Caco-2 (cell line): ENCODE results near the gene CKAP2. TPM values are rescaled to one million over a fixed set of nuclear protein-coding genes. Genes with fewer than 3 reads are reported as not detected.

Experiments
- BruUV-seq: library from RNA; stranded (reverse); fragments of 400-500 nt; replicated peaks from 2 replicates; lab custom pipeline; 2021; lab: Mats Ljungman, UMichigan
- CTCF ChIA-PET: fragments of 300-600 bp; sonication (Branson Sonifier 250); formaldehyde crosslinking; loops from one replicate; lab custom pipeline; 2022; ENCODE audit warnings: antibody characterized with exemption; lab: Charles Lee
- POLR2A ChIA-PET: fragments of 300-600 bp; sonication (Branson Sonifier 250); formaldehyde crosslinking; loops from one replicate; lab custom pipeline; 2022; ENCODE audit warnings: antibody characterized with exemption; lab: Charles Lee
- DNase-seq, 2 experiments: peaks; one replicate each; pipeline versions ENCODE4 v3.0.0 to v3.0.0-alpha.2; 2020 to 2022
- H3K27me3 ChIP-seq: replicated peaks from 2 replicates; pipeline ENCODE4 v1.6.0; 2011; ENCODE audit warnings: low read length; ENCODE audit not compliant: control insufficient read depth, insufficient read depth
- H3K36me3 ChIP-seq: 2 replicates; pipeline ENCODE4 v1.5.1; 2011; ENCODE audit warnings: low read length; ENCODE audit not compliant: control insufficient read depth, insufficient read depth
- H3K4me1 ChIP-seq: fragments of 250-450 bp; sonication (Bioruptor Pico); 2 replicates; pipeline ENCODE4 v1.5.1; 2020; ENCODE audit warnings: mild to moderate bottlenecking
- H3K4me3 ChIP-seq: 2 replicates; pipeline ENCODE4 v1.5.1; 2011; ENCODE audit warnings: low read depth, mild to moderate bottlenecking, control low read depth, low read length
- H3K9me3 ChIP-seq: fragments of 250-450 bp; sonication (Bioruptor Pico); 2 replicates; pipeline ENCODE4 v1.5.1; 2020; ENCODE audit warnings: mild to moderate bottlenecking, moderate library complexity
- H3K27ac Mint-ChIP-seq: one replicate; pipeline ENCODE4 v1.8.0; 2022; ENCODE audit warnings: mixed read lengths; ENCODE audit not compliant: unreplicated experiment
- H3K27me3 Mint-ChIP-seq: one replicate; pipeline ENCODE4 v1.8.0; 2022; ENCODE audit warnings: mixed read lengths; ENCODE audit not compliant: insufficient read depth, unreplicated experiment
- H3K36me3 Mint-ChIP-seq: one replicate; pipeline ENCODE4 v1.8.0; 2022; ENCODE audit warnings: mild to moderate bottlenecking, mixed read lengths; ENCODE audit not compliant: insufficient read depth, unreplicated experiment
- H3K4me1 Mint-ChIP-seq: one replicate; pipeline ENCODE4 v1.8.0; 2022; ENCODE audit warnings: low read depth, mixed read lengths; ENCODE audit not compliant: unreplicated experiment
- H3K4me3 Mint-ChIP-seq: one replicate; pipeline ENCODE4 v1.8.0; 2022; ENCODE audit warnings: mild to moderate bottlenecking, moderate library complexity, mixed read lengths; ENCODE audit not compliant: unreplicated experiment
- H3K9me3 Mint-ChIP-seq: one replicate; pipeline ENCODE4 v1.8.0; 2022; ENCODE audit warnings: mixed read lengths; ENCODE audit not compliant: unreplicated experiment
- CTCF ChIP-seq, 2 experiments: fragments of 200-600 bp in 1 of 2; IDR thresholded peaks; 1 replicate in 1 of 2; 2 replicates in 1 of 2; pipeline versions ENCODE4 v1.5.1 to v1.8.0; 2011 to 2022; ENCODE audit warnings: antibody characterized with exemption in 1 of 2, control low read depth in 1 of 2, inconsistent platforms in 1 of 2, low read depth in 1 of 2, low read length in 1 of 2, mild to moderate bottlenecking in 1 of 2, moderate library complexity in 1 of 2; ENCODE audit not compliant: insufficient read depth in 1 of 2, severe bottlenecking in 1 of 2, unreplicated experiment in 1 of 2
- intact Hi-C: fragments of 100-400 bp; cut with micrococcal nuclease; formaldehyde crosslinking; loops from one replicate; pipeline ENCODE4 v1.10.0; 2022; ENCODE audit not compliant: unreplicated experiment
- total RNA-seq: library from RNA; stranded (reverse); gene quantifications from 2 replicates; pipeline ENCODE4 v1.2.3, GENCODE V29; 2022

CKAP2 gene
- total RNA-seq, 1 experiment from 2014 or later = 68.9 TPM

GRCh38 chr13:52450012-52450792 lies 5.1 kb upstream of the CKAP2 start, which contains the start of gene VPS36:
Gene VPS36 (minus strand): TSS chr13:52450634. CDS start chr13:52450594, 40 bp downstream.
- no peaks in the 10 kb centered on the region for H3K27me3 Mint-ChIP-seq

GRCh38 chr13:52450793-52451116 lies 4.5 kb upstream of the CKAP2 start:
- TF ChIP-seq CTCF (IDR thresholded peaks at IDR 0.05; ENCODE audit: insufficient read depth in 1 of 2, low read depth in 1 of 2, low read length in 1 of 2, severe bottlenecking in 1 of 2, unreplicated experiment in 1 of 2) = no peak
- Mint-ChIP-seq H3K27me3 (no peaks in the 10 kb centered on the region), H3K9me3 (no peaks in the 10 kb centered on the region), H3K27ac (peak overlapping the region; percentile 69), H3K4me1 (peaks cover 18% of the 10 kb centered on the region), H3K4me3 (peak overlapping the region; percentile 83), H3K36me3 (peaks cover 11% of the 10 kb centered on the region)
- H3K9me3 ChIP-seq = no peaks in the 10 kb centered on the region
- BruUV-seq = TSS peak; percentile 23
- no peaks in the 10 kb centered on the region for H3K36me3 ChIP-seq
- ChIA-PET CTCF (interaction anchor here (0.6 to 1.9 kb wide), 26 partner anchors 11 to 1729 kb away, joined by 3 to 23 read pairs (median 3); partner anchors contain the start of gene SUGT1), POLR2A (interaction anchor here (1.1 kb wide), 1 partner anchor 22 kb away, joined by 3 read pairs; no protein-coding TSS in a partner anchor)
- no peaks in the 10 kb centered on the region; the same call in 1 of the 2 replicates for H3K4me1 ChIP-seq
- intact Hi-C loops = loop anchor here (1.0 to 10.0 kb wide), 6 partner anchors 22 to 646 kb away; partner anchors contain the start of gene DHRS12
- H3K4me3 ChIP-seq = no peak overlapping the region
- H3K27me3 ChIP-seq = no peaks in the 10 kb centered on the region
- no peak for DNase-seq

More at GRCh38 chr13:52450012-52450792, 5.1 kb upstream of the CKAP2 start, which contains the start of gene VPS36:
- H3K27me3 ChIP-seq = no peaks in the 10 kb centered on the region
- ChIA-PET CTCF (interaction anchor here (0.6 to 1.9 kb wide), 29 partner anchors 11 to 1729 kb away, joined by 3 to 23 read pairs (median 3); partner anchors contain the start of gene SUGT1), POLR2A (interaction anchor here (0.7 to 1.1 kb wide), 2 partner anchors 22 to 57 kb away, joined by 3 read pairs; no protein-coding TSS in a partner anchor)
- peaks cover 7% of the 10 kb centered on the region for H3K36me3 Mint-ChIP-seq
- no peaks in the 10 kb centered on the region for H3K9me3 ChIP-seq
- H3K27ac Mint-ChIP-seq = peak within 1 kb of the TSS; percentile 69
- intact Hi-C loops = loop anchor here (1.0 to 10.0 kb wide), 5 partner anchors 22 to 645 kb away; partner anchors contain the start of gene DHRS12
- peak within 1 kb of the TSS; percentile 83 for H3K4me3 Mint-ChIP-seq
- H3K9me3 Mint-ChIP-seq = no peaks in the 10 kb centered on the region
- H3K4me1 ChIP-seq = no peaks in the 10 kb centered on the region; the same call in 1 of the 2 replicates
- BruUV-seq = no TSS peak
- H3K4me1 Mint-ChIP-seq = peaks cover 18% of the 10 kb centered on the region
- peak within 1 kb of the TSS; percentile 89 for H3K4me3 ChIP-seq
- H3K36me3 ChIP-seq = no peaks in the 10 kb centered on the region
- DNase-seq = peak; percentile 93 to 98
- peak; percentile 92 to 98 for TF ChIP-seq CTCF (IDR thresholded peaks at IDR 0.05; ENCODE audit: insufficient read depth in 1 of 2, low read depth in 1 of 2, low read length in 1 of 2, severe bottlenecking in 1 of 2, unreplicated experiment in 1 of 2)

- no peaks in the 10 kb centered on the region; the same call in 1 of the 2 replicates for H3K4me1 ChIP-seq
- Mint-ChIP-seq H3K27me3 (no peaks in the 10 kb centered on the region), H3K9me3 (no peaks in the 10 kb centered on the region), H3K36me3 (peaks cover 16% of the 10 kb centered on the region), H3K4me1 (peaks cover 18% of the 10 kb centered on the region), H3K27ac (no peak overlapping the region), H3K4me3 (peak overlapping the region; percentile 83)
- no peak for TF ChIP-seq CTCF (IDR thresholded peaks at IDR 0.05; ENCODE audit: insufficient read depth in 1 of 2, low read depth in 1 of 2, low read length in 1 of 2, severe bottlenecking in 1 of 2, unreplicated experiment in 1 of 2)
- H3K36me3 ChIP-seq = no peaks in the 10 kb centered on the region
- no TSS peak for BruUV-seq
- no peak overlapping the region for H3K4me3 ChIP-seq
- no peaks in the 10 kb centered on the region for H3K9me3 ChIP-seq
- CTCF ChIA-PET = interaction anchor here (0.6 to 1.9 kb wide), 24 partner anchors 11 to 472 kb away, joined by 3 to 23 read pairs (median 3); partner anchors contain the start of gene SUGT1
- no peak for DNase-seq
- POLR2A ChIA-PET = interaction anchor here (1.1 kb wide), 1 partner anchor 23 kb away, joined by 3 read pairs; no protein-coding TSS in a partner anchor
- intact Hi-C loops = loop anchor here (1.0 to 10.0 kb wide), 4 partner anchors 52 to 646 kb away; partner anchors contain the start of gene DHRS12
- H3K27me3 ChIP-seq = no peaks in the 10 kb centered on the region
These were observed 4.0 kb upstream of the CKAP2 start for GRCh38 chr13:52451135-52451804.
